ENCODE data around the gene ZNF414.

DNA sequence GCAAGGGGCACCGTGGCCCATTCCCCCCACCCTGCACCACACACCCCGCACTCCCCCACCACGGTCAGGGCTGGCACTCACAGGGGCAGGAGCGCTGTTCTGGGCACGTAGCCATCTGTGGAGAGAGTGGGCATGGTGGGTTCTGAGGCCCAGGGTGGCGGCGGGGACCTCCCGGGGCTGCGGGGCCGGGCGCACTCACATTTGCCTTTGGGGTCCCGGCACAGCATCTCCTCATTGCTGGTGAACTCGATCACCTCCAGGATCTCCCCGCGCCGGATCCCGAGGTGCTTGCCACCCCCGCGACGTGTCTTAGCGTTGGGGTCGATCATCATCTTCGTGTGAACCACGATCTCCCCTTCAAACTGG lies 23.6 kb downstream of the ZNF414 start:
- TF ChIP-seq, protein P1, sequence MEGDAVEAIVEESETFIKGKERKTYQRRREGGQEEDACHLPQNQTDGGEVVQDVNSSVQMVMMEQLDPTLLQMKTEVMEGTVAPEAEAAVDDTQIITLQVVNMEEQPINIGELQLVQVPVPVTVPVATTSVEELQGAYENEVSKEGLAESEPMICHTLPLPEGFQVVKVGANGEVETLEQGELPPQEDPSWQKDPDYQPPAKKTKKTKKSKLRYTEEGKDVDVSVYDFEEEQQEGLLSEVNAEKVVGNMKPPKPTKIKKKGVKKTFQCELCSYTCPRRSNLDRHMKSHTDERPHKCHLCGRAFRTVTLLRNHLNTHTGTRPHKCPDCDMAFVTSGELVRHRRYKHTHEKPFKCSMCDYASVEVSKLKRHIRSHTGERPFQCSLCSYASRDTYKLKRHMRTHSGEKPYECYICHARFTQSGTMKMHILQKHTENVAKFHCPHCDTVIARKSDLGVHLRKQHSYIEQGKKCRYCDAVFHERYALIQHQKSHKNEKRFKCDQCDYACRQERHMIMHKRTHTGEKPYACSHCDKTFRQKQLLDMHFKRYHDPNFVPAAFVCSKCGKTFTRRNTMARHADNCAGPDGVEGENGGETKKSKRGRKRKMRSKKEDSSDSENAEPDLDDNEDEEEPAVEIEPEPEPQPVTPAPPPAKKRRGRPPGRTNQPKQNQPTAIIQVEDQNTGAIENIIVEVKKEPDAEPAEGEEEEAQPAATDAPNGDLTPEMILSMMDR (IDR thresholded peaks at IDR 0.05): no peak
- TF ChIP-seq POLR2A (IDR thresholded peaks at IDR 0.05) (no peak), POLR2AphosphoS5 (IDR thresholded peaks at IDR 0.05) (no peak), EP300 (IDR thresholded peaks at IDR 0.05) (no peak)

Data from gastroesophageal sphincter (tissue), 3 donors.